NCI-H2081 (cell line): ENCODE data around the gene LDB1.

ENCODE experiments used
- DNase-seq, 2 experiments: peaks; one replicate each; lab custom pipeline; 2025; lab: John Stamatoyannopoulos, UW

The LDB1 gene

DNA sequence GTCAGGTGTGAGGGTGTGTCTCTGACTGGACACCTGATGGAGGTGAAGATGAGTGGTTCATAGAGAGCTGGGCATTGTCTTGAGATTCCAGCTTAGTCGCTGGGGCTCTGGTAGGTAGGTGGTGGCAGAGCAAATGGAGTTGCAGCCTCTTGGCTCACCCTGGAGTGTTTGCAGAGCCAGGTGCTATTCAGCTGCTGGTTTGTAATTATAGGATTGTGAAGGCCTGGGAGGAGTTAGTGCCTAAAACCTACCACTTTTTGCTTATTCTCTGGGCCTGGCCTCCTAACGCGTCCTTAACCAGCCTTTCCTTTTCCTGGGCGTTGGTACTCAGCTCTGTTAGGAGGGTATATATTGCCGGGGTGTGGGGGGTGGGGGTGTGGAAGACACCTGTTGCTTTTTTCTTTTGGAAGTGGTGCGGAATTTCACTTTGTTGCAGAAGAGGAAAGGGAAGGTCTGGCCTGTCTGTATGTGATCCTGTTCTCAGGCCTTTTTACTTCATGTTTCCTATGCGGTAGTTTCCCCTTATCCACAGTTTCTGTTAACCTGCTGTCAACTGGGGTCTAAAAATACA, 15.9 kb upstream of the LDB1 start:
- peak in 1 of 2 experiments; percentile 81 for DNase-seq

DNA sequence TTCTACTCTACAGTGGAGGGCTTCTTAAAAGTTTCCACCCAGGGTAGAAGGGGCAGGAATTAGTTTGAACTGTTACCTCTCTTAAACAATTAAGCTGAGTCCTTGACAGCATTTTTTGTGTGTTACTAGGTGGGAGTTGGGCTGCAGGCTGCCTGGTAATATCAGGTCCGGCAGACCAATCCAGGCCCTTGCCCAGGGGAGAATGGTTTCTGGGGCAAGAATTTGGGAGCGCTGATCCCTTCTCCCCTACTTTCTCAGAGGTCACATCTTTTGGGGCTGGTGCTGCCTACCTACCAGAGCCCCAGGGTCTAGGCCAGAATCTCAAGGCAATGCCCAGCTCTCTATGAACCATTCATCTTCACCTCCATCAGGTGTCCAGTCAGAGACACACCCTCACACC, 14.2 kb upstream of the LDB1 start:
- DNase-seq, result no peak

DNA sequence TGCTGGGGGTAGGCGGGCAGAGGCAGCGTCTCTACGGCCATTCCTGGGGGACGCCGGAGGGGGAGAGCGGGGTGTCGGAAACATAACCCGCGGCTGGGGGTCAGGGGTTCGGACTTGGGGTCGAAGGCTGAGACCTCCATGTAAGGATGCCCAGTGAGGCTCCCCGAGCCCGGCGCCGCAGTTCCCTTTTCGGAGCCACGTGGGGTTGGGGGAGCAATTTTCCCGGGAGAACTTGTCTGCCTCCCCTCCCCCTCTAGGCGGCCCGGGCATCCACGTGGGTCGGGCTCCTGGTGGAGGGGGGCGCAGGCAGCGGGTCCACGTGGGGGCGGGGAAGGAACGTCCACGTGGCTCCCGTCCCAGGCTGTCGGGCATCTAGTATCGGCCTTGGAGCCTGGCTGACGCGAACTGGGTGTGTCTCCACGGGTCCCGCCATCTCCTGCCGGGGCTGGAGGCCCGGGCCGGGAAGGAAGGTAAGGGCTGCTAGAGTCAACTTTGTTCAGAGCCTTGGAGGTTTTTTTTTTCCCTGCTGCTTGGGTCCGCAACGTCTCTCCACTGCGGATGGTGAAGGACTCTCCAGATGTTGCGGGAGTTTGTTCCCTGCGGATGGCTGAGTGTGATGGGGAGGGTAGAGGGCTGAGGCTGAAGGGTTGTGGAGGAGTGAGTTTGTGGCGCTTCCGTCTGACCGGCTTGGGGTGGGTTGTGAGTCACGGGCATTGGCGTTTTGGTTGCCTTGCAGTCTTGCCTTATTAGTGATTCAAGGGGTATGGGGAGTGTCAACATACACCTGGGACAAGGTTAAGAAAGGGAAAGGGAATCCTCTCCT, 13.4 kb upstream of the LDB1 start:
- peak; percentile 44 to 49 for DNase-seq

DNA sequence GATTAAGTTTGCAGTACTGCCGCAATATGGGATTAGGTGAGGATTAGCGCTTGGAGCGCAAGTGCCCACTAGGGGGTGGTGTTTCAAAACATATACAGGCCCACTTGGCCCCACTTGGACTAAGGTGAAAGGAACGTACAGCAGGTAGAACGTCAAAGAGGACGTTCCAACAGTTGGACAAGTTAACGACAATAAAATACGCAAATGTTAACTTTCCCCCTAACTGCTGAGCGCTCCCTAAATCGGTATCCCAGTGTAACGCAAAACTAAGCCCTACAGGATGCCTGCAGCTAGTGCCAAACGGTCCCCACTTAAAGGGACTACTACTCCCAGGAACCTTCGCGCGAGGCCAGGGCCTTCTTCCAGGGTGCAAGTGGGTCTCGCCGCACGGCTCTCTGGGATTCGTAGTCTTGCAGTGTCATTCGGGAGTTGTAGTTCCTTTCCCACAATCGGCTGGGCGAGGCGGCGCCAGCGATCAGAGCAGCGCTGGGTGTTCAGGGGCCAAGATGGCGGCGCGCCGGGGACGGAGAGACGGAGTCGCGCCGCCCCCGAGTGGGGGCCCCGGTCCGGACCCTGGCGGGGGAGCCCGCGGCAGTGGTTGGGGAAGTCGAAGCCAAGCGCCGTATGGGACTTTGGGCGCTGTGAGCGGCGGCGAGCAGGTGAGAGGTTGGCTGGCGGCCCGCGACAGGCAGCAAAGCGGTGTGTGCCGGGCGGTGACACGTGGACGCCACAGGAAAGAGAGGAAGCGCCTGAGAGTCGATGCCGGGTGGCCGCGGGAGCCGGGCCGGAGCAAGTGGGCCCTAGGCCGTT, 12.6 kb upstream of the LDB1 start, which contains the start of gene PPRC1:
PPRC1 (plus strand) TSS at position 478 of the 810 bp plus-strand sequence; CDS start at position 507, 29 bp downstream.
- peak; percentile 93 to 97 for DNase-seq

DNA sequence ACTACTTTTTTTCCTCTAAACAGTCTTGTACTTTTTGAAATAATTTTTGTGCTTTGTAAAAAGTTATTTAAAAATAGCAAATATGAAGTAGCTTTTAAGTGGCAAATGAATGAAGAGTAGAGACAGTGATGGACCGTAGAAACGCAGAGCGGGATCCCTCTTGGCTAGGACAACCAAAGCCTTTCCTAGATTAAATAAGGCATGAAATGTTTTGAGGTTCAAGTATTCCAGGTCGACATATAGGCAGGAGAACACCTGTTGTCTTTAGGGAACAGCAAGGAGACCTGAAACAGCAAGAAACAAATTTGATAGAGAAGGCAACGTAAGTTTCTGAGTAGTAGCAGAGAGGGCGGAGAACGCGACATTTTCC, 12.0 kb upstream of the LDB1 start:
- no peak for DNase-seq

DNA sequence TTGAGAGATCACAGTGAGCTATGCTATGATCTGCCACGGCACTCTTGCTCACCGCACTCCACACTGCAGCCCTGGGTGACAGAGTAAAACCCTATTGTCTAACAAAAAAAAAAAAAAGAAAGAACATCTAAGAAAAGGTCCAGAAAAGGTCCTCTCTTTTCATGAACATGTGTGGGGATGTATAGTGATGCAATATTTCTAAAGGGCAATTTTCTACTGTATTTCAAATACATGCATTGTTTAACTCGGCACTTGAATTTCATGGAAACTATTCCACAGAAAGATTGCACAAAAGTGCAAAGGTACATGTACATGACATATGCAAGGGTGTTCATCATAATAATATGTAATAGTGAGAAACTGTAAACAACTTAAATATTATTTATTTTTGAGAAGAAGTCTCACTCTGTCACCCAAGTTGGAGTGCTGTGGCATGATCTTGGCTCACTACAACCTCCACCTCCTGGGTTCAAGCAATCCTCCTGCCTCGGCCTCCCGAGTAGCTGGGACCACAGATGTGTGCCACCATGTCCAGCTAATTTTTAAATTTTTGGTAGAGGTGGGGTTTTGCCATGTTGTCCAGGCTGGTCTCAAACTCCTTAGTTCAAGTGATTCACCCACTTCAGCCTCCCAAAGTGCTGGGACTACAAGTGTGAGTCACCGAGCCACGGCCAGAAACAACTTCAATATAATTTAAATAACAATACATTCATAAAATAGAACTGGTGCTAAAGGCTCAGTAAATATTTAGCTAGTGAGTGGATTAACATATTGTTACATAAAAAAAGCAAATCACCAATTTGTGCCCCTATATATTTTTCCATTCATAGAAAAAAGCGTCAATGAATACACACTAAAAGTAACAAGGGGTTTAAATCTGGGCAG, 11.4 kb upstream of the LDB1 start:
- DNase-seq, result no peak

DNA sequence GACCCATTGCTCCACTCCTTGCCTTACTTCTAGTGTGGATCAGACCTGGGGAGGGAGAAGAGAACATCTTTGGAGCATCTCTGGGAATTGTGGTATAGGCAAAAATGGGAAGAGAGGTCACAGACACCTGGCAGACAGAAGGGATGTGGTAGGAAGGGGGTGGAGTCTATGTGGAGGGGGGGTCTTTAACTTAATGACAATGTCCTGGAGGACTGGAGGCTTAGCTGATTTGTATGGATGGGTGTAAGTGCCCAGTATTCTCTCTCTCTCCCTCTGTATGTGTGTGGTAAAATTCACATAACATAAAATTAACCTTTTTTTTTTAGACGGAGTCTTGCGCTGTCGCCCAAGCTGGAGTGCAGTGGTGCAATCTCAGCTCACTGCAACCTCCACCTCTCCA, 3.1 kb upstream of the LDB1 start:
- DNase-seq, result no peak

DNA sequence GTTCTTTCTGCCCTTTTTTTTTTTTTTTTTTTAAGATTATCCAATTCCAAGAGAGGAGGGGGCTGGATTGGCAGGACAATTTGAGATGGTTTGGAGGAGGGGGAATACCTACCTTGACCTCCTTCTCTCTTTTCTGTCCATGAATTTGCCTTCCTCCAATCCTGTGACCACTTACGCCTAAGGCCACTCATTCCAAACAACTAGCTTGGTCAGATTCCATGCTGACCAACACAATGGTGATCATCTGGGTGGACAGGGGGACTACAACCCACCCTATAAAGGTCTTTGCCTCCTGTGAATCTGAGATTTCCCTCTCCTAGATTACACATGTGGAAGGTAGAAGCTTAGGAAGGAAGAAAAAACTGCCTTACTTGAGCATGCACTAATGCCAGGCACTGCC, 2.3 kb upstream of the LDB1 start:
- no peak for DNase-seq

DNA sequence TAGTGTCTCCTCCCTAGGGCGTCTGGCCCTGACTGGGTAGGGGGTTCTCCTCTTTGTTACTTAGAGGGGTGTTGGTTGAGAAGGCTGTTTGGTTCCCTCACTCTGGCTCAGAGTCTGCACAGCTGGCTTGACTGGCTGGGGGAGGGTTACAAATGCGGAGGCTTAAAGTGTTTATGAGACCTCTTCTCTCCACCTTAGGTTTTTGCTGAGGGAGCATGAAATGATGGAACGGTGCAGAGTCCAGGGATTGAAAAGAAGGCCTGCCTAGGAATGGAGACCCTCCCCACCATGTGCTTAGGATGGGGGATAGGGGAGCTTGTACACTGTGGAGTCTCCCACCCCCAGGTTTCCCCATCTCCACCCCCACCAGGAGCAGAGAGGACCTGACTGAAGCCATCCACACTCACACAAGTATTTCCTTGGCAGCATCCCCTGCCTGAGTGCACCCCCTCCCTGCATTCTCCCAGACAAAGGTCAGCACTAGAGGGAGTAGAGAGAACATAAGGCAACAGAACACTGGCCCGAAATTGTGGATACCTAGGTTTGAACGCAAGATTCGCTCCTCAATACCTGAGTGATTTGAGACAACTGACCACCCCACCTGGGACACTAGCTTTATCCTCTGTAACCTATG, 1.7 kb upstream of the LDB1 start:
- no peak for DNase-seq

DNA sequence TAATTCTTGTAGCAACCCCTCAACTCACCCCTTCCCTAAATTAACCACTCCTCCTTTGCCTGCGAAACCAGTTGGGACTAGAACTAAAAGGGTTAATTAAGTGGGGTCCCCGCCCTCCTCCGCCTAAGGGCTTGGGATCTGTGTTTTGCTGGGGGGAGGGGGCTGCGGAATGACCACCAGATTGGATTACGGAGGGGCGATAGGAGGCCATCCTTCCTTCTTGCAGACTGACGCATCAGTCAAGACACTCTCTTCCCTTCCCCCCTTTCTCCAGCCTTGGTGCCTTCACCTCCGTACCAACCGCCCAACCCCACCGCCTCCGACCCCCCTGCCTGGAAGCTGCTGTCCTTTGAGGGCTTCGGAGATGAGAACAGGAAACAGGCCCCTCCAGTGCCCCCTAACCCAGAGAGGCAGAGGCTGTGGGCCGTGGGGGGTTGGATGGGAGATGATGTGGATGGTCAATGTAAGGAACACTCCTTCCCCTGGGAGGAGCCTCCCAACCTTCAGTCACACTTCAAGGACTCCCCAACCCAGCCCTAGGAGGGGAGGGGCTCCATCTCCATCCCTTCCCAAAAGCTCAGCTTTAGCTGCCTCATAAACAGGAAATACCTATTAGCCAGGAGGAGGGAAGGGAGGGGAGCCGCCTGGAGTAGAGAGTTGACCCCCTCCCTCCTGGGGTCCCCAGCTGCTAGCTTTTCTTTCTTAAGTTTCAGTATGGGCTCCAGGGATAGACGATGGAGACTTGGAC, 997 bp upstream of the LDB1 start:
- DNase-seq, result peak in 1 of 2 experiments; percentile 27

DNA sequence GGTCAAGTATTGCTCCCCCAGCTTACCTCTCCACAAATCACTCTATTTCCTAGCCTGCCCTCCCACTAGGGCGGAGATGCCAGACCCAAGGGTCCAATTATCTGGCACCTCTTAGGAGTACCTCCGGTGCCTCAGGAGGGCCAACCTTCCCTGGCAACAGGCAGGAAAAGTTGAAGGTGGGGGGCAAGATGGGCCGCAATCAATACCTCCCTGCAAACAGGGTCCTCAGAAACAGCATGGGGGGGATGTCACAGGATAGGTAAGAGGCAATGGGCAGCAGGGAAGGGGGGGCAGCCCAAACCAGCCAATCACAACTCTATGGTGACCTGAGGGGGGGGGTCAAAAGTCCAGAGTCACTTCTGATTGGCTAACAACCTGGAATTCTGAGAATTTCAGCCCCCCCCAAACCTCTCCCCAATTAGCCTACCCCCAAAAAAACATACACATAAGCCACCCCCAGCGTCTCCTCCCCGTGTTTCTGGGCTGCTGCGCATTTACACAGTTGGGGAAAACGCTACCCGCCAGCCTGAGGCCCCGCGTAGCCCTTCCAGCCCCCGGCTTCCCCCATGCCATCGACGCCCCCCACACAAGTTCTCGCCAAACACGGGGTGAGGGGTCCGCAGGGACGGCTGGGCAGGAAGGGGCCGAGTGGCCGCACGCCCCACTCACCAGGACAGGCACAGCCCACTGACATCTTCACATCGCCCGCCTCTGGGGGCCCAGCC, 589 bp downstream of the LDB1 start:
- DNase-seq, result peak; percentile 34 to 53

DNA sequence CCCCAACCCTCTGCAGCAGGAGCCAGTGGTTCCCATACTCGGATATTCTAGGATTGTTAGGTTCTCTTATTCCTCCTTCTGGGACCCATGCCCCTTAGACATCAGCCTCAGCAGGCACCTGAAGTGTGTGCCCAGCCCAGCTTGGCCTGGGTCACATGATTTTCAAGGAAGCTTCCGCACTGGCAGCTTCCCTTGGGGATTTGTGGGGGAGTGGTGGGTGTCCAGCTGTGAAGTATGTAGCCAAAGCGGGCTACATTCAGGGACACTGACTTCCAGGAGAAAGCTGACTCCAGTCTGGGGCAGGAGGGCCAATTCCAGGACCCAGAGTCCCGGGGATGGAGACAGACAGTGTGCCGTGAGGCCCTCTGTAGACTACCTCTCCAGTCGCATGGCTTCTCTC, 1.3 kb downstream of the LDB1 start:
- DNase-seq, result peak in 1 of 2 experiments; percentile 3

DNA sequence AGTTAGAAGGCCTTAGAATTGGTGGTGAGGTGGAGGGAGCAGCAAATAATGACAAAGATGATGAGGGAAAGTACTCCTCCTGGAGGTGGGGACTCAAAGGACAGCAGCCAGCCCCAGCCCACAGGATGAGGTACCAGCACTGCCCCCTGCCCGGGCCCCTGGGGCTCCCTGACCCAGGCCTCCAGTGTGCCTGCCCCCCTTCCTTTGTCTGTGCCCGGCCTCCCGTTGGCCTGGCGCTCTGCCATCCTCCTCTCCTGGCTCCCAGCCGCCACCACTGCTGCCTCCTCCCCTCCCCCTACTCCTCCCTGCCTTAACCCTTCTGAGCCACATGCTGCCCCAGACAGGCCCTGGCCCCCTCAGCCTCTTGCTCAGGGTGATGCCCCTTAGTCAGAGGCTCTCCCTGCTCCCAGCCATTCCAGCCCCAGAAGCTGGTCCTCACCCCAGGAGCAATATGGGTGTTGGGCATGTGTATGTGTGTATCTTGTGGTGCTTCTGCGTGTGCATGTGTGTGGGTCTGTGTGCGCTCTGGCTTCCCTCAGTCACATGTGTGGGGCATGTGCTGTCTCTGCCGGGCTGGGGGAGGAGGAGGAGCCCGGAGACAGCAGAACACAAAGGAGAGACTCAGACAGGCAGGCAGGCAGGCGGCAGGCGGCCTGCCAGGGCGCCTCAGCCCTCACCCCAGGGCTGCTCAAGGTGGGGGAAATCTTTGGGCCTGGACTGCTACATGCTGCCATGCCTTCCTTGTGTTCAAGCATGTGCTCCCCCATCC, 2.6 kb downstream of the LDB1 start:
- DNase-seq, result peak; percentile 83 to 85

DNA sequence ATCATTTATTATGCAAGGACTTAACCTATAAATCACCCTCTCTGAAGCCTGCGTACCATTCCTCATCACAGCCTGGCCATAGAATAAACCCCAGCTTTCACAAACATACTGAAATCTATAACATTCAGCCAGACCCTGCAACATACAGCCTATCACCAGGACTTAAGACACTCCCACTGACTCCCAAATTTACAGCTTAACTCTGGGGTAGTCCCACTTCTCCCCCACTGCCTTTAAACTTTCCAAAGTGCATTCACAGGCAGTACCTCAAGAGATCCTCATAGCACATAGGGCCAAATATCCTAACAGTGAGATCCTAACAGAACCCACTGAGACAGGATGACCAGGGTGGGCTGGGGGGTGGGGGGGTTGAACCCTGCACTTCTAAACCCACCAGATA, 3.5 kb downstream of the LDB1 start:
- no peak for DNase-seq

DNA sequence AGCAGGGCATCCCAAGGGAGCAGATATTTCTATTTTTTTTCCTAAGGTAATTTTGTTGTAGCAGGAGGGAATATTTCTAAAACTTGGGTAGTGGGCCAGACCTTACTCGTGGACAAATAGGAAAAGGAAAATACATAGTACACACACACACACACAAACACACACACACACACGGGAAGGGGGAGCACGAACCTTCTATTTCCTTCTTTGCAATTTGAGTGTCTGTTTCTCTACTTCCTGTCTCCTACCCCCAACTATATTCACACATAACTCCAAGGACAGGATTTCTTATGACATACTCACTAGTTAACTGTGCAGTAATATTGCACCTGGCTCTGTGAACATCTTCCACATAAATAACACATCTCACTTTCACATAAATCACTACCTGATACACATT, 4.4 kb downstream of the LDB1 start:
- DNase-seq, result no peak

DNA sequence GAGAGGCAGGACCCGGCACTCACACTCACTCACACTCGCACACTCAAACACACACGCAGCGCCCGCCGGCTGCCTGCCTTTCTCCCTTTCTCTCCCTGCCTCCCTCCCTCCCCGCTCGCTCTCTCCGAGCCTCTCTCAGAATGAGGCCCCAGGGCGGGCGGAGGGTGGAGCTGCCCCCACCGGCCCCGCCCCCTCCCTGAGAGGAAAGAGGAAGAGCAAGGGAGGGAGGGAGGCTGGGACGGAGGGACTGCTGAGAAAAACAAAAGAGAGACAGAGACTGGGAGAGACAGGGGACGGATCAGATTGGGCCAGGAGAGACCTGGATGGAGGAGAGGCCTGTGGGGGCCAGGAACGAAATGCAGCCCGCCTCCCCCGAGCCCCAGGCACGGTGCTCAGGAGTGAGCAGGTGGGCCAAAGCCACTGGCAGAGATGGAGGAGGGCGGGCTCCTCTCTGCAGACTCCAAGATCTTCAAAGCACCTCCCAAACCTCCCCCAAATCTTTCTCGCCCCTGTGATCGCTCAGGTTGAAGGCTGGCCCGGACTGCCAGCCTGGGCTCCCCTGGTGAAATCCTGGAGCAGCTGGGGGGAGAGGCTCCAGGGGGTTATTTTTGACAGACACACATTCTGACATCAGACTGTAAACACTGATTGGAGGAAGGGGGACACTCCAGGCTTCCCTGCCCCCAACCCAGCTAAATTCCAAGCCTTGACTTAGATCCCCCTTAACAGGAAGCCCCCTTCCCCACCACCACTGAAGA, 5.1 kb downstream of the LDB1 start:
- peak; percentile 72 to 82 for DNase-seq

DNA sequence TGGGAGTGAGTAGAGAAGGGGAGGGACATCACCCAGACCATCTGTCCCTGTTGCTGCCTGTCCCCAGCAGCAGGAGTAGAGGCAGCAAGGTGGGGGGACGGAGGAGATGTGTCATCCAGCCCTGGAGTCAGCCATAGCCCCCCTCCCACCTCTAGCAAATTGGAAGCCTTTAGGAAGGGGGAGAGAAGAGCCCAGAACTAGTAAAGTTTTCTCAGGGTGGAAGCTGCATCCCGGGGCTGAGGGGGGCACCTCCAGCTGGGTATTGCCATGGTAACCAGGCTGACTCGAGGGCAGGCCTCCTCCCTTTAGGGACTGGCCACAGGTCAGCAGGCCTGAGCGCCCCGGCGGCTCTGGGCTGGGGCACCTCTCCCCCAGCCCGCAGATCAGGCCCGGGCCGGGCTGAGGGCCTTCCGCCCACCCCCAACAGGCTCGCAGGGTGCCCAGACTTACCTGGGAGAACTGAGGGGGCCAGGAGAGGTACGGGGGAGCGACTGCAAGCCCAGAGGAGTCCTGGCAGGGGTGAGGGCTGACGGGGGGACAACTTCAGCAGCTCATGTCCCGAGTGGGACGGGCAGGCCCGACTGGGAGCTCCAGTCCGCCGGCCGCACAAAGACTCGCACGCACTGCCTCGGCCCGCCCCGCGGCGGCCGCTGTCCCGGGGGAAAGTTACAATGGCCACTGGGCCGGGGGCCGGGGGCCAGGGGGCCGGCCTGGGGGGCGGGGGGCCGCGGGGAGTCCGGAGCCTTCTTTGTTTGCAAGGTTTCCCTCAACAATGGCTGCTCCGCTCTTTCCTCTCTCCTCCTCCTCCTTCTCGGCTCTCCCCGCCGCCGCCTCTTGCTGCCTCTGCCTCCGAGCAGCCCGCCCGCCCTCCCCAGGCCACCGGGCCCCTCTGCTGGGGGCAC, 6.0 kb downstream of the LDB1 start:
- DNase-seq, result no peak
